ENCODE data around the gene TP53BP2. TPM values are rescaled to one million over a fixed set of nuclear protein-coding genes. Genes with fewer than 3 reads are reported as not detected.

The TP53BP2 gene
- total and polyA plus RNA-seq, 12 donors, result 5.9 to 25.3 (median 20.1) TPM

DNA sequence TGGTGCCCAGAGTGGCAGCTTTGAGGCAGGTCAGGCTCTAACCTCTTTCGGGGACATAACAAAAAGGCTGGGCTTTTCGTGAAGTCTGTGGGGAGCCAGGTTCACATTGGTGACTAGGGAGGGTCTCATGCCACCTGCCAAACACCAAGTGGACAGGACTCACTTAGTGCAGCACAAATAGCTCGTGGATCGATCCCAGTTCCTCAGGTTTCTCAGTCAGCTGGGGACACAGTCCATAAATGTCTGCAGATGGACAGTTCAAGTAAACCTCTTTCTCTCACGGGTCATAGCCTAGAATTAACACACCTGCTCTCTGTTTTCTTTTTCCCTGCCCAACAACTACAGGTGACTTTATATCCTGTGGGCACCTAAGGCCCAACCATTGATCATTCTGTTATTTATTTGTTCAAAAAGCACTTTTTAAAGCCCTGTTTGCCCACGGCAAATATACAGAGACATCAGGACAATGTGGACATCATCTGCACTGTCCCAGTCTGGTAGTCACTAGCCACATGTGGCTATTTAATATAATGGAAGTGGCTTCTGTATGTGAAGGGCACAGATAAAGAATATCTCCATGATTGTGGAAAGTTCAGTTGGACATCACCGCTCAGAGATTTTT is 79.9 kb downstream of the TP53BP2 start:
- 79 to 87% methylated on average over 7 of the region's 7 CpGs for WGBS, 2 donors
- TF ChIP-seq, protein P1, sequence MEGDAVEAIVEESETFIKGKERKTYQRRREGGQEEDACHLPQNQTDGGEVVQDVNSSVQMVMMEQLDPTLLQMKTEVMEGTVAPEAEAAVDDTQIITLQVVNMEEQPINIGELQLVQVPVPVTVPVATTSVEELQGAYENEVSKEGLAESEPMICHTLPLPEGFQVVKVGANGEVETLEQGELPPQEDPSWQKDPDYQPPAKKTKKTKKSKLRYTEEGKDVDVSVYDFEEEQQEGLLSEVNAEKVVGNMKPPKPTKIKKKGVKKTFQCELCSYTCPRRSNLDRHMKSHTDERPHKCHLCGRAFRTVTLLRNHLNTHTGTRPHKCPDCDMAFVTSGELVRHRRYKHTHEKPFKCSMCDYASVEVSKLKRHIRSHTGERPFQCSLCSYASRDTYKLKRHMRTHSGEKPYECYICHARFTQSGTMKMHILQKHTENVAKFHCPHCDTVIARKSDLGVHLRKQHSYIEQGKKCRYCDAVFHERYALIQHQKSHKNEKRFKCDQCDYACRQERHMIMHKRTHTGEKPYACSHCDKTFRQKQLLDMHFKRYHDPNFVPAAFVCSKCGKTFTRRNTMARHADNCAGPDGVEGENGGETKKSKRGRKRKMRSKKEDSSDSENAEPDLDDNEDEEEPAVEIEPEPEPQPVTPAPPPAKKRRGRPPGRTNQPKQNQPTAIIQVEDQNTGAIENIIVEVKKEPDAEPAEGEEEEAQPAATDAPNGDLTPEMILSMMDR (IDR thresholded peaks at IDR 0.05), result no peak
- Histone ChIP-seq H3K27me3 (no peaks in the 10 kb centered on the region), H3K36me3 (peaks cover 0 to 85% (median 48%) of the 10 kb centered on the region in 9 donors), H3K9me3 (no peaks in the 10 kb centered on the region), H3K4me1 (peaks cover 0 to 34% (median 5%) of the 10 kb centered on the region in 9 donors), H3K4me3 (no peak overlapping the region), H3K27ac (peak overlapping the region in 5 of 10 donors; percentile 1 to 62 (median 30))
- intact Hi-C loops (cut with DNase I), result no loop called here
- peak in 2 of 8 donors; percentile 13 to 17 for ATAC-seq
- DNase-seq, result no peak

DNA sequence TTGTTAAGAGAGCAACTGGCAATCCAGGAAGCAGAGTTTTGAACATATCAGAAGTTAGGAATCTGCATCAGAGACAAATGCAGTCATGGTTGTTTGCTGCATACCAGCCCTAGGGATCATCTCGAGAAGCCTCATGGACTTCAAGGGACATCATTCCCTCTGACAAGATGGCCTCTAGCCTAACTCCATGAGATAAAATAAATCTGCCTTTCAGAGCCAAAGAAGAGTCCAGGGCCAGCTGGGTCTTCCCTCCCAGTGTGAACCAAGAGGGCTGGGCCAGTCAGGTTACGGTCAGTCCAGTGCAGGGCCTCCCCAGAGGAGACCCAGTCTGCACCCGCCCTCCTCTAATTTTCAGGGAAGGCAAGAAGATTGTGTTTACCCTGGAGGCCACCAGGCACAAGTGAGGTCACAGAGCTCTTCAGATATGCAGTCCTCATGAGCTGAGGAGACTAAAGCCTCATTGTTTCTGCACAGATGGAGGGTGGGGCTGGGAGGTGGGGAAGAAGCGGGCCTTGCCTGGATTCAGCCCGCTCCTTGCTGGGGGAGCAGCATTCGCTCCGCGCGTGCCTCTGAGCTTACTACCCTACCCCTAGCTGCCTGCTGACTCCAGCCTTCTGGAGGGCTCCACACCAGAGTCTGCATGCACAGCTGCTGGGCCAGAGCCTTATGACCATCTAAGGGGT is 80.6 kb downstream of the TP53BP2 start:
- ATAC-seq, result peak; percentile 81 to 93 (median 85)
- Histone ChIP-seq H3K9me3 (no peaks in the 10 kb centered on the region), H3K4me1 (peaks cover 0 to 33% (median 0%) of the 10 kb centered on the region in 9 donors), H3K27me3 (no peaks in the 10 kb centered on the region), H3K4me3 (no peak overlapping the region), H3K27ac (peak overlapping the region in 6 of 10 donors; percentile 1 to 62 (median 26)), H3K36me3 (peaks cover 0 to 85% (median 47%) of the 10 kb centered on the region in 9 donors)
- intact Hi-C loops (cut with DNase I), result no loop called here
- 68 to 74% methylated on average over 9 of the region's 9 CpGs for WGBS, 2 donors
- DNase-seq, result peak; percentile 51 to 53
- TF ChIP-seq, protein P1 (IDR thresholded peaks at IDR 0.05), result no peak

DNA sequence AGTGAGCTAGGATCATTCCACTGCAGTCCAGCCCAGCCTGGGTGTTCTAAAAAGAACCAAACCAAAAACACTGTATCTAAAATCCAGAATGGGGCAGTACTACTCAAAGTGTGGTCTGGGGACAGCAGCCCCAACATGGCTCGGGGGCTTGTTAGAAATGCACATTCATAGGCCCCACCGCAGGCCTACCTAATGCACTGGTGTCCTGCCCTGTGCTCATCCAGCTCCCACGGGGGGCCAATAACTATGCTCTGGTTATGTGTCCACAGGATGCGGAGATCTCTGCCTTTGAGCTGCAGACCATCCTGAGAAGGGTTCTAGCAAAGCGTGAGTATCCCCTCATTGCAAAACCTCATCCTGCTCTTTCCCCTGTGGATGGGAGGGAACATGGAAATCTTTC is 81.9 kb downstream of the TP53BP2 start:
- Histone ChIP-seq H3K27me3 (no peaks in the 10 kb centered on the region), H3K36me3 (peaks cover 0 to 85% (median 47%) of the 10 kb centered on the region in 9 donors), H3K9me3 (no peaks in the 10 kb centered on the region), H3K27ac (peak overlapping the region in 1 of 10 donors; percentile 42), H3K4me3 (no peak overlapping the region), H3K4me1 (peaks cover 0 to 24% (median 0%) of the 10 kb centered on the region in 9 donors)
- ATAC-seq, result no peak
- 93 to 95% methylated on average over 5 of the region's 5 CpGs for WGBS, 2 donors
- intact Hi-C loops (cut with DNase I), result no loop called here
- TF ChIP-seq, protein P1 (IDR thresholded peaks at IDR 0.05), result no peak
- DNase-seq, result no peak

DNA sequence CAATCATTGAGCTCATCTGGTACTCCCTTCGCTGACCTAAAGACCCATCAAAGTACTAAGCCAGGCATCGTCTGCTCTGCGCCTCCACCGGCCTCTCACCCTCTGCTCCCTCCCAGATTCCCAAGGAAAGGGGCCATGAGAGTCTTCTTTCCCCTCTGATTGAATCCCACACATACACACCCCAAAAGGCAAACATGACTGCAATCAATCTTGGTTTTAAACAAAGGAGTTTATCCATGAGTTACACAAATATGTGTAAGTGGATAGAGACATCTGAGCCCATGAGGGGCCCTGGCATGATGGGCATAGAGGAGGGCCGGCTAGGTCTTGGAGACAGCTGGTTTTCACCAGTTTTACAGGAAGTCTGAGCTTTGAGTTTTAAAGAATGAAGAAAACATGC is 82.5 kb downstream of the TP53BP2 start:
- Histone ChIP-seq H3K27me3 (no peaks in the 10 kb centered on the region), H3K4me3 (no peak overlapping the region), H3K4me1 (peaks cover 0 to 24% (median 0%) of the 10 kb centered on the region in 9 donors), H3K9me3 (no peaks in the 10 kb centered on the region), H3K36me3 (peaks cover 0 to 89% (median 53%) of the 10 kb centered on the region in 9 donors), H3K27ac (no peak overlapping the region)
- ATAC-seq (no peak), DNase-seq (no peak)
- WGBS, 2 donors, result 95% methylated on average over 5 of the region's 5 CpGs
- TF ChIP-seq, protein P1 (IDR thresholded peaks at IDR 0.05), result no peak
- intact Hi-C loops (cut with DNase I), result no loop called here

Measured in heart right ventricle (tissue), 16 donors.